M059J (cell line): ENCODE measurements around the gene SYDE1. TPM values are rescaled to one million over a fixed set of nuclear protein-coding genes. Genes with fewer than 3 reads are reported as not detected.

ENCODE experiments used
- total RNA-seq: library from RNA; depleted of rRNA; stranded (reverse); fragments of >200 nt; shearing (Covaris generic); gene quantifications from 2 replicates; pipeline ENCODE4 v1.2.3, GENCODE V29; 2014; rRNA removed

Gene SYDE1
- total RNA-seq, 1 experiment from 2014 or later, result 38.3 TPM

Other genes starting within 250 kb of the SYDE1 start
- gene OR7A17, start 221.3 kb upstream of the SYDE1 start, total RNA-seq, result not detected in 2 replicates
- gene OR7C2, start 165.9 kb upstream of the SYDE1 start, total RNA-seq, result not detected in 2 replicates
- gene SLC1A6, start 127.5 kb upstream of the SYDE1 start, total RNA-seq, result not detected in 2 replicates
- not detected in 2 replicates for gene CASP14, start 57.9 kb upstream of the SYDE1 start, total RNA-seq
- gene OR1I1, start 25.2 kb upstream of the SYDE1 start, total RNA-seq, result not detected in 2 replicates
- 0.66 and 2.4 TPM in 2 replicates for gene NOTCH3, start 93.6 kb downstream of the SYDE1 start, total RNA-seq
- not detected in 2 replicates for gene EPHX3, start 125.0 kb downstream of the SYDE1 start, total RNA-seq
- gene BRD4, start 225.1 kb downstream of the SYDE1 start, total RNA-seq, result 17.8 and 19.9 TPM in 2 replicates